Epithelial cell of proximal tubule (primary cell): Measurements from ENCODE around the gene RPS6KL1. TPM values are rescaled to one million over a fixed set of nuclear protein-coding genes. Genes with fewer than 3 reads are reported as not detected.

Experiments used
- DNase-seq: peaks from one replicate; pipeline ENCODE4 v3.0.0-alpha.2; 2011; ENCODE audit warnings: low read depth
- H3K4me3 ChIP-seq: 2 replicates; pipeline ENCODE4 v1.5.1; 2011; ENCODE audit warnings: low read depth, mild to moderate bottlenecking, low read length
- CTCF ChIP-seq: conservative IDR thresholded peaks from 2 replicates; pipeline ENCODE4 v1.5.1; 2012; ENCODE audit warnings: low read depth, mild to moderate bottlenecking, low read length
- total RNA-seq: library from RNA; depleted of rRNA; stranded (reverse); fragments of >200 nt; gene quantifications from 2 replicates; pipeline ENCODE4 v1.2.3, GENCODE V29; 2015

The RPS6KL1 gene
- total RNA-seq, 1 donor from 2014 or later: 18.7 TPM

GRCh38 chr14:74911704-74912103 lies 11.4 kb downstream of the RPS6KL1 start:
- no peak overlapping the region for H3K4me3 ChIP-seq
- TF ChIP-seq CTCF: no peak
- no peak for DNase-seq

- no peak for TF ChIP-seq CTCF
- DNase-seq: no peak
- H3K4me3 ChIP-seq: no peak overlapping the region
These were observed 11.8 kb downstream of the RPS6KL1 start for GRCh38 chr14:74911221-74911620.

- DNase-seq: no peak
- H3K4me3 ChIP-seq: no peak overlapping the region
- TF ChIP-seq CTCF: no peak
These were observed 12.5 kb downstream of the RPS6KL1 start for GRCh38 chr14:74910556-74910955.

- no peak for DNase-seq
- TF ChIP-seq CTCF: no peak
These were observed 13.1 kb downstream of the RPS6KL1 start for GRCh38 chr14:74909911-74910310.

GRCh38 chr14:74909501-74909900 lies 13.6 kb downstream of the RPS6KL1 start:
- H3K4me3 ChIP-seq: no peak overlapping the region
- no peak for TF ChIP-seq CTCF
- DNase-seq: no peak

More at GRCh38 chr14:74909911-74910310, 13.1 kb downstream of the RPS6KL1 start:
- H3K4me3 ChIP-seq: no peak overlapping the region

- no peak for TF ChIP-seq CTCF
- no peak overlapping the region for H3K4me3 ChIP-seq
- no peak for DNase-seq
These were observed 14.2 kb downstream of the RPS6KL1 start for GRCh38 chr14:74908861-74909341.

- no peak for TF ChIP-seq CTCF
- no peak for DNase-seq
- H3K4me3 ChIP-seq: no peak overlapping the region
These were observed 15.3 kb downstream of the RPS6KL1 start for GRCh38 chr14:74907744-74908143.
